ENCODE measurements around the gene PPP1CC. TPM values are rescaled to one million over a fixed set of nuclear protein-coding genes. Genes with fewer than 3 reads are reported as not detected.

Gene PPP1CC
- total RNA-seq, 1 experiment from 2014 or later: 321 TPM

DNA sequence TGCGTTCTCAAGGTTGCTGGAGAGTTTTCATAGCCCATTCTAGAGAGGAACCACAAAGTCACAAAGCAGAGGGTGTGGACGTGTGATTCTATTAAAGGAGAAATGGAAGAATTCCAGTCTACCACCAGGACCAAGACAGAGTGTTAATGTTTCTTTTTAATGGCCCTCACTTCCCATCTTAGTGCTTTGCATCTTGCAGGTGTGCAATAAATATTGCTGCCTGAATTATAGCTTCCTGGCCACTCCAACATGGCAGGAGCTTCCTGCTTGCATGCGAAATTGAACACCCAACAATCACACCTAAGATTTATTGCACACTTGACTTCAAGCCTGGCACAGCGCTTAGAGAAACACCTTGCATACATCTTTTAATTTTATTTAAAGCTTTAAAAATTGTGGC, 22.4 kb upstream of the PPP1CC start:
- Mint-ChIP-seq H3K4me3 (no peak overlapping the region), H3K27me3 (ENCODE audit: low read depth) (no peaks in the 10 kb centered on the region), H3K27ac (no peak overlapping the region), H3K4me1 (no peaks in the 10 kb centered on the region), H3K36me3 (no peaks in the 10 kb centered on the region), H3K9me3 (peaks cover 13% of the 10 kb centered on the region)
- CTCF ChIA-PET: no interaction called here
- TF ChIP-seq FOXK1 (CRISPR knock-in tag; IDR thresholded peaks at IDR 0.05) (no peak), KAT7 (CRISPR knock-in tag; IDR thresholded peaks at IDR 0.05; ENCODE audit: borderline replicate concordance) (no peak), ZNF416 (CRISPR knock-in tag; IDR thresholded peaks at IDR 0.05) (no peak)
- TF ChIP-seq, protein P1, sequence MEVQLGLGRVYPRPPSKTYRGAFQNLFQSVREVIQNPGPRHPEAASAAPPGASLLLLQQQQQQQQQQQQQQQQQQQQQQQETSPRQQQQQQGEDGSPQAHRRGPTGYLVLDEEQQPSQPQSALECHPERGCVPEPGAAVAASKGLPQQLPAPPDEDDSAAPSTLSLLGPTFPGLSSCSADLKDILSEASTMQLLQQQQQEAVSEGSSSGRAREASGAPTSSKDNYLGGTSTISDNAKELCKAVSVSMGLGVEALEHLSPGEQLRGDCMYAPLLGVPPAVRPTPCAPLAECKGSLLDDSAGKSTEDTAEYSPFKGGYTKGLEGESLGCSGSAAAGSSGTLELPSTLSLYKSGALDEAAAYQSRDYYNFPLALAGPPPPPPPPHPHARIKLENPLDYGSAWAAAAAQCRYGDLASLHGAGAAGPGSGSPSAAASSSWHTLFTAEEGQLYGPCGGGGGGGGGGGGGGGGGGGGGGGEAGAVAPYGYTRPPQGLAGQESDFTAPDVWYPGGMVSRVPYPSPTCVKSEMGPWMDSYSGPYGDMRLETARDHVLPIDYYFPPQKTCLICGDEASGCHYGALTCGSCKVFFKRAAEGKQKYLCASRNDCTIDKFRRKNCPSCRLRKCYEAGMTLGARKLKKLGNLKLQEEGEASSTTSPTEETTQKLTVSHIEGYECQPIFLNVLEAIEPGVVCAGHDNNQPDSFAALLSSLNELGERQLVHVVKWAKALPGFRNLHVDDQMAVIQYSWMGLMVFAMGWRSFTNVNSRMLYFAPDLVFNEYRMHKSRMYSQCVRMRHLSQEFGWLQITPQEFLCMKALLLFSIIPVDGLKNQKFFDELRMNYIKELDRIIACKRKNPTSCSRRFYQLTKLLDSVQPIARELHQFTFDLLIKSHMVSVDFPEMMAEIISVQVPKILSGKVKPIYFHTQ (CRISPR knock-in tag; IDR thresholded peaks at IDR 0.05): no peak
- DNase-seq (ENCODE audit: low spot score) (no peak), ATAC-seq (no peak)
- POLR2A ChIA-PET: interaction anchor here (0.5 kb wide), 1 partner anchor 302 kb away, joined by 3 read pairs; no protein-coding TSS in a partner anchor

GRCh38 chr12:110763583-110763982, 20.9 kb upstream of the PPP1CC start:
- H3K9me3 Mint-ChIP-seq: no peaks in the 10 kb centered on the region
- ChIA-PET POLR2A (no interaction called here), CTCF (interaction anchor here (0.8 kb wide), 1 partner anchor 59 kb away, joined by 3 read pairs; no protein-coding TSS in a partner anchor)
- no peak for ATAC-seq
- no peak for DNase-seq (ENCODE audit: low spot score)
- no peaks in the 10 kb centered on the region for H3K27me3 Mint-ChIP-seq (ENCODE audit: low read depth)
- no peaks in the 10 kb centered on the region for H3K36me3 Mint-ChIP-seq
- TF ChIP-seq ZNF121 (CRISPR knock-in tag; IDR thresholded peaks at IDR 0.05): no peak
- no peak for TF ChIP-seq NR2C2 (CRISPR knock-in tag; IDR thresholded peaks at IDR 0.05)
- TF ChIP-seq RELA (CRISPR knock-in tag; IDR thresholded peaks at IDR 0.05; ENCODE audit: borderline replicate concordance): no peak
- no peak for TF ChIP-seq ZNF396 (CRISPR knock-in tag; IDR thresholded peaks at IDR 0.05; ENCODE audit: borderline replicate concordance)
- H3K27ac Mint-ChIP-seq: no peak overlapping the region
- H3K4me3 Mint-ChIP-seq: no peak overlapping the region
- H3K4me1 Mint-ChIP-seq: no peaks in the 10 kb centered on the region

GRCh38 chr12:110762891-110763290, 20.2 kb upstream of the PPP1CC start:
- DNase-seq (ENCODE audit: low spot score) (no peak), ATAC-seq (no peak)
- Mint-ChIP-seq H3K36me3 (no peaks in the 10 kb centered on the region), H3K9me3 (no peaks in the 10 kb centered on the region), H3K27ac (no peak overlapping the region; the same call in 1 of the 2 replicates), H3K4me1 (no peaks in the 10 kb centered on the region), H3K4me3 (no peak overlapping the region), H3K27me3 (ENCODE audit: low read depth) (no peaks in the 10 kb centered on the region)
- ChIA-PET CTCF (interaction anchor here (0.8 kb wide), 1 partner anchor 59 kb away, joined by 3 read pairs; no protein-coding TSS in a partner anchor), POLR2A (no interaction called here)
- TF ChIP-seq ZNF425 (CRISPR knock-in tag; conservative IDR thresholded peaks at IDR 0.05) (no peak), IRF2 (CRISPR knock-in tag; IDR thresholded peaks at IDR 0.05; ENCODE audit: borderline replicate concordance, low read depth) (no peak), SP1 (CRISPR knock-in tag; conservative IDR thresholded peaks at IDR 0.05) (no peak), IRF1 (CRISPR knock-in tag; IDR thresholded peaks at IDR 0.05) (no peak), TP53 (CRISPR knock-in tag; IDR thresholded peaks at IDR 0.05) (no peak), CTCF (IDR thresholded peaks at IDR 0.05) (no peak), TCF7 (CRISPR knock-in tag; IDR thresholded peaks at IDR 0.05; ENCODE audit: low read depth) (no peak), HMGXB4 (CRISPR knock-in tag; IDR thresholded peaks at IDR 0.05) (no peak), ZNF219 (CRISPR knock-in tag; IDR thresholded peaks at IDR 0.05; ENCODE audit: borderline replicate concordance) (no peak), FOXP1 (CRISPR knock-in tag; IDR thresholded peaks at IDR 0.05; ENCODE audit: borderline replicate concordance) (no peak)
- TF ChIP-seq, protein P2, sequence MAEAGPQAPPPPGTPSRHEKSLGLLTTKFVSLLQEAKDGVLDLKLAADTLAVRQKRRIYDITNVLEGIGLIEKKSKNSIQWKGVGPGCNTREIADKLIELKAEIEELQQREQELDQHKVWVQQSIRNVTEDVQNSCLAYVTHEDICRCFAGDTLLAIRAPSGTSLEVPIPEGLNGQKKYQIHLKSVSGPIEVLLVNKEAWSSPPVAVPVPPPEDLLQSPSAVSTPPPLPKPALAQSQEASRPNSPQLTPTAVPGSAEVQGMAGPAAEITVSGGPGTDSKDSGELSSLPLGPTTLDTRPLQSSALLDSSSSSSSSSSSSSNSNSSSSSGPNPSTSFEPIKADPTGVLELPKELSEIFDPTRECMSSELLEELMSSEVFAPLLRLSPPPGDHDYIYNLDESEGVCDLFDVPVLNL (CRISPR knock-in tag; IDR thresholded peaks at IDR 0.05; ENCODE audit: borderline replicate concordance, low read depth): no peak
- TF ChIP-seq, protein P3, sequence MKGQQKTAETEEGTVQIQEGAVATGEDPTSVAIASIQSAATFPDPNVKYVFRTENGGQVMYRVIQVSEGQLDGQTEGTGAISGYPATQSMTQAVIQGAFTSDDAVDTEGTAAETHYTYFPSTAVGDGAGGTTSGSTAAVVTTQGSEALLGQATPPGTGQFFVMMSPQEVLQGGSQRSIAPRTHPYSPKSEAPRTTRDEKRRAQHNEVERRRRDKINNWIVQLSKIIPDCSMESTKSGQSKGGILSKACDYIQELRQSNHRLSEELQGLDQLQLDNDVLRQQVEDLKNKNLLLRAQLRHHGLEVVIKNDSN (CRISPR knock-in tag; IDR thresholded peaks at IDR 0.05): no peak
